Prostate gland (tissue), 2 donors: ENCODE data around the gene CCAR1.
"Not testable (repeated sequence)": the region's sequence is repeated elsewhere in the genome, so short reads cannot be mapped to it uniquely, and the experiment has no call there.

ENCODE experiments used
- POLR2A ChIP-seq: fragments of 450-650 bp; IDR thresholded peaks from one replicate; pipeline ENCODE4 v1.6.1; 2016; ENCODE audit warnings: antibody characterized with exemption, mild to moderate bottlenecking
- POLR2AphosphoS5 ChIP-seq: sonication (generic); formaldehyde crosslinking; IDR thresholded peaks from one replicate; pipeline ENCODE4 v1.6.1; 2017; ENCODE audit warnings: antibody characterized with exemption
- TF ChIP-seq, protein P1 (sequence below), 4 experiments: fragments of 200-600 bp in 2 of 4; fragments of 450-650 bp in 2 of 4; sonication (generic) in 2 of 4; IDR thresholded peaks; 1 replicate in 3 of 4; 2 replicates in 1 of 4; pipeline ENCODE4 v1.5.1; 2016 to 2019; ENCODE audit warnings: antibody characterized with exemption in 4 of 4, mild to moderate bottlenecking in 2 of 4, moderate library complexity in 2 of 4

DNA sequence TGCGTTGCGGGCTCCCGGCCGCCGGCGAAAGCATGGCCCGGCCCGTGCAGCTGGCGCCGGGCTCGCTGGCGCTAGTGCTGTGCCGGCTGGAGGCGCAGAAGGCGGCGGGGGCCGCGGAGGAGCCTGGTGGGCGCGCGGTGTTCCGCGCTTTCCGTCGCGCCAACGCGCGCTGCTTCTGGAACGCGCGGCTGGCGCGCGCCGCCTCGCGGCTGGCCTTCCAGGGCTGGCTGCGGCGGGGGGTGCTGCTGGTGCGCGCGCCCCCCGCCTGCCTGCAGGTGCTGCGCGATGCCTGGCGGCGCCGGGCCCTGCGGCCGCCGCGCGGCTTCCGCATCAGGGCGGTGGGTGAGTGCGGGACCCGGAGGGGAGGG lies 106.5 kb downstream of the CCAR1 start:
- TF ChIP-seq POLR2A, POLR2AphosphoS5: not testable (repeated sequence)
- TF ChIP-seq, protein P1, sequence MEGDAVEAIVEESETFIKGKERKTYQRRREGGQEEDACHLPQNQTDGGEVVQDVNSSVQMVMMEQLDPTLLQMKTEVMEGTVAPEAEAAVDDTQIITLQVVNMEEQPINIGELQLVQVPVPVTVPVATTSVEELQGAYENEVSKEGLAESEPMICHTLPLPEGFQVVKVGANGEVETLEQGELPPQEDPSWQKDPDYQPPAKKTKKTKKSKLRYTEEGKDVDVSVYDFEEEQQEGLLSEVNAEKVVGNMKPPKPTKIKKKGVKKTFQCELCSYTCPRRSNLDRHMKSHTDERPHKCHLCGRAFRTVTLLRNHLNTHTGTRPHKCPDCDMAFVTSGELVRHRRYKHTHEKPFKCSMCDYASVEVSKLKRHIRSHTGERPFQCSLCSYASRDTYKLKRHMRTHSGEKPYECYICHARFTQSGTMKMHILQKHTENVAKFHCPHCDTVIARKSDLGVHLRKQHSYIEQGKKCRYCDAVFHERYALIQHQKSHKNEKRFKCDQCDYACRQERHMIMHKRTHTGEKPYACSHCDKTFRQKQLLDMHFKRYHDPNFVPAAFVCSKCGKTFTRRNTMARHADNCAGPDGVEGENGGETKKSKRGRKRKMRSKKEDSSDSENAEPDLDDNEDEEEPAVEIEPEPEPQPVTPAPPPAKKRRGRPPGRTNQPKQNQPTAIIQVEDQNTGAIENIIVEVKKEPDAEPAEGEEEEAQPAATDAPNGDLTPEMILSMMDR (IDR thresholded peaks at IDR 0.05): not testable (repeated sequence)
